Bronchial epithelial cell (primary cell): ENCODE measurements around the gene TPPP3. TPM values are rescaled to one million over a fixed set of nuclear protein-coding genes. Genes with fewer than 3 reads are reported as not detected.

Experiments
- DNase-seq: peaks from one replicate; pipeline ENCODE4 v3.0.0-alpha.2; 2010; ENCODE audit warnings: low read depth
- FAIRE-seq: peaks from 2 replicates; lab custom pipeline; 2011; peaks lifted over from hg19 to GRCh38; lab: Jason Lieb, UNC
- H3K27me3 ChIP-seq: 2 replicates; pipeline ENCODE4 v1.5.1; 2011; ENCODE audit warnings: low read length; ENCODE audit not compliant: control insufficient read depth, insufficient read depth
- H3K36me3 ChIP-seq: 2 replicates; pipeline ENCODE4 v1.5.1; 2011; ENCODE audit warnings: low read length; ENCODE audit not compliant: control insufficient read depth, insufficient read depth
- H3K4me3 ChIP-seq: 2 replicates; pipeline ENCODE4 v1.5.1; 2011; ENCODE audit warnings: mild to moderate bottlenecking, low read depth, low read length, control low read depth
- total RNA-seq: library from RNA; depleted of rRNA; stranded (reverse); fragments of >200 nt; gene quantifications from 2 replicates; pipeline ENCODE4 v1.2.1, GENCODE V29; 2014
- TF ChIP-seq, protein P1 (sequence below): IDR thresholded peaks from 2 replicates; pipeline ENCODE4 v1.5.1; 2011; ENCODE audit warnings: mild to moderate bottlenecking, moderate library complexity, low read length, control low read depth, inconsistent platforms; ENCODE audit not compliant: insufficient read depth, severe bottlenecking

The TPPP3 gene
- total RNA-seq, 1 donor from 2014 or later, result not detected

DNA sequence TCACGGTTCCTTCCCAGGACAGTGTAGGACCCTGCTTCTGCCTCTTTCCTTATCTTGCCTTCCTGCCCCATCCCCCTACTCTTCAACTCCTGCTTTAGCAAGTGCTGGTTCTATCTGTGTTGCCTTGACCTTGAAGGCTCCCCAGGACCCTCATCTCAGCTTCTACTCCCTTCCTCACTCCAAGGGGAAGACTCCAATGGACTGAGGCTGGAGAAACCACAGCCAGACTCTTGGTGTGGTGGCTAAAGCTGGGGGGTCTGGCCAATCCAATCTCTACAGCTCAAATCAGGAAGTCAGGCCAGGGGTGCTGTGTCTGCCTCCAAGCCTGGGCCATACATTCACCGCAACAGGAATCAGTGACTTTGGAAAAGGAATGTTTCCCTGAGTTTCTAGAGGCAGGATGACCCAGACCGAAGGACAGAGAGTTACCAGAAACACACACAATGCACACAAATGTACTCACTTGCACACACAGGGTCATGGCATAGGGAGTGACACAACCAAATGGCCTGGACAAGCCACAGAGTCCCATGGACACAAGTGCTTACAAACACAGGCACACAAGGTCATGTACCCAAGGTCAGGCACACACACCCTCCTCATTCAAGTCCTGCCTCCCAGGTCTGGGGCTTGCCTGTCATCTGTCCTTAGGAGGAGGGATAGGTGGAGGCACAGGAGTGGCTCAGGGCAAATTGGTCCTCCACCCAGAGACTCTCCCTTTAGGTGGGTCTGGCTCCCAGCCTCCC is 35.9 kb upstream of the TPPP3 start:
- H3K27me3 ChIP-seq, result no peaks in the 10 kb centered on the region
- FAIRE-seq (no peak), DNase-seq (no peak)
- H3K4me3 ChIP-seq, result no peak overlapping the region
- TF ChIP-seq, protein P1, sequence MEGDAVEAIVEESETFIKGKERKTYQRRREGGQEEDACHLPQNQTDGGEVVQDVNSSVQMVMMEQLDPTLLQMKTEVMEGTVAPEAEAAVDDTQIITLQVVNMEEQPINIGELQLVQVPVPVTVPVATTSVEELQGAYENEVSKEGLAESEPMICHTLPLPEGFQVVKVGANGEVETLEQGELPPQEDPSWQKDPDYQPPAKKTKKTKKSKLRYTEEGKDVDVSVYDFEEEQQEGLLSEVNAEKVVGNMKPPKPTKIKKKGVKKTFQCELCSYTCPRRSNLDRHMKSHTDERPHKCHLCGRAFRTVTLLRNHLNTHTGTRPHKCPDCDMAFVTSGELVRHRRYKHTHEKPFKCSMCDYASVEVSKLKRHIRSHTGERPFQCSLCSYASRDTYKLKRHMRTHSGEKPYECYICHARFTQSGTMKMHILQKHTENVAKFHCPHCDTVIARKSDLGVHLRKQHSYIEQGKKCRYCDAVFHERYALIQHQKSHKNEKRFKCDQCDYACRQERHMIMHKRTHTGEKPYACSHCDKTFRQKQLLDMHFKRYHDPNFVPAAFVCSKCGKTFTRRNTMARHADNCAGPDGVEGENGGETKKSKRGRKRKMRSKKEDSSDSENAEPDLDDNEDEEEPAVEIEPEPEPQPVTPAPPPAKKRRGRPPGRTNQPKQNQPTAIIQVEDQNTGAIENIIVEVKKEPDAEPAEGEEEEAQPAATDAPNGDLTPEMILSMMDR, result no peak
- H3K36me3 ChIP-seq, result no peaks in the 10 kb centered on the region

DNA sequence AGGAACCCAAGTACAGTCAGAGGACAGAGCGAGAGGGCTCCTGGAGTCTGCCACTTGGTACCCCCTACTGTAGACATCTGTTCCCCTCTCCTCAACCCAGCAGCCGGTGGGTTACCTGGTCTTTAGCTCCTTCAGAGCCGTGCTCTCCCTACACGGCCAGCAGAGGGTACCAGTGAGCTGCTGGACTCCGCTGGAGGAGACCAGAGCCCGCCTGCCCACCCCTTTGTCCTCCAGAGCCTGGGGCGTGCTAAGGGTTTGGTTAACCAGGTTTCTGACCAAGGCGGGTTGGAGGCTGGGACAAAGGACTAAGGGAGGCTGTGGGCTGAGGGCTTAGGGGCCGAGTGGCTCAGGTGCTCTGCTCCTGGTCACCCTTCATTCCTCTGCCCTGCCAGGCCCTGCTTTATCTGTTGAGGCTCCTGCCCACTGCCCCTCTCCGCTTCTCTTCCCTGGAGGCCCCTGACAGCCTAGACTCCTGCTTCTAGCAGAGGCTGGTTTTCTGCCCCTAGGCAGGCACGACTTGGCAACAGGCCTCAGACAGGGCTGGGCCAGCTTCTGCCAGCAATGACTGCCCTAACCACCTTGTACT is 34.9 kb upstream of the TPPP3 start:
- no peaks in the 10 kb centered on the region for H3K36me3 ChIP-seq
- H3K27me3 ChIP-seq, result no peaks in the 10 kb centered on the region
- no peak overlapping the region for H3K4me3 ChIP-seq
- TF ChIP-seq, protein P1, result peak; percentile 94
- peak; percentile 42 for DNase-seq
- FAIRE-seq, result no peak

DNA sequence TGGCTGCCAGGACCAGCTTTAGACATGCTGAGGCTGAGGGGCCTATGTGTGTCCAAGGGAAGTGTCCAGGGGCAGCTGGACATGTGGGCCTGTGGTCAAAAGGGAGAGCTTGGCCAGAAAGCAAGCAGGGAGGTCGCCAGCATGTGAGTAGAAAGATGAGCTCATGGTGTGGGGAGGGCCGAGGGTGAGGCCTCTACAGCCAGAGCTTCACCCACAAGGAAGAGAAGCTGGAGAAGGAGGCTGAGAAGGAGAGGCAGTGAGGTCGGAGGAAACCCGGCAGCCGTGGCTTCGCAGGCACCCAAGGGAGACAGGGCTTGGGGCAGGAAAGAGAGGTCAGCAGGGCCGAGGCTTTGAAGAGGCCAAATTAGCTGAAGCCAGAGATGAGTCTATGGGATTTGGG is 33.7 kb upstream of the TPPP3 start:
- TF ChIP-seq, protein P1, result no peak
- Histone ChIP-seq H3K4me3 (no peak overlapping the region), H3K36me3 (no peaks in the 10 kb centered on the region), H3K27me3 (no peaks in the 10 kb centered on the region)
- DNase-seq, result no peak
- FAIRE-seq, result no peak

DNA sequence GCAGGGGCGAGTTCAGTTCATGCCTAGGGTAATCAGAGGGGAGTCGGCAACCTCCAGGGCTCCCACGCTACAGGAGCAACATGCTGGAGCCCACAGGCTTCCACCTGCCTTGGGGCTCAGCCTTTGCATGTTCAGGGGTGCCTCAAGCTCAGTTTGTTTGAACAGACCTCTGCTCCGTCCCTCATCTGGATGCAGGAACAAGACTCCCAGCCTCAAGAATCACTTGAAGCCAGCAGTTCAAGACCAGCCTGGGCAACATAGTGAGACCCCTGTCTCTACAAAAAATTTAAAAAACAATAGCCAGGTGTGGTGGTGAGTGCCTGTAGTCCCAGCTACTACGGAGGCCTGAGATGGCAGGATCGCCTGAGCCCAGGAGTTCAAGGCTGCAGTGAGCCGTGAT is 32.7 kb upstream of the TPPP3 start:
- no peak overlapping the region for H3K4me3 ChIP-seq
- TF ChIP-seq, protein P1, result no peak
- FAIRE-seq (no peak), DNase-seq (no peak)
- H3K27me3 ChIP-seq, result no peaks in the 10 kb centered on the region
- H3K36me3 ChIP-seq, result no peaks in the 10 kb centered on the region

DNA sequence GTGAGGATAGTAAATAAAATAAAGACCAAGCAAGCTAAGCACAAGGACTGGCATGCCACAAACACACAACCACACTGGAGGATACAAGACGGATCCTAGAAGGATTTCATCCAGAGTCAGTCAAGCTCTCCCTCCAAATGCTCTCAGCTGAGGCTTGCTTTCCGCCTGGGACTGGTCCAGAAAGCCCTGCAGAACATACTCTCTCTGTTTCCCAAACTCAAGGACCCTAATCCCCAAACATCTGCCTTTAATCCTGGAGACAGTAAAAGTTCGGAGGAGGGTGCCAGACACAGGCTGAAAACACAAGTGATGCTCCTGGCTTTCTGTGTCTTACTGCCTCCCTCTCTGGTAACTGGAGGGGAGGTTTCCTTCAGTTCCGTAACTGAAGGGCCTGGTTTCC is 32.3 kb upstream of the TPPP3 start:
- H3K36me3 ChIP-seq, result no peaks in the 10 kb centered on the region
- H3K27me3 ChIP-seq, result no peaks in the 10 kb centered on the region
- no peak for DNase-seq
- TF ChIP-seq, protein P1, result no peak
- no peak for FAIRE-seq
- no peak overlapping the region for H3K4me3 ChIP-seq
